Body of pancreas (tissue), 4 donors: Measurements from ENCODE around the gene USP49. TPM values are rescaled to one million over a fixed set of nuclear protein-coding genes. Genes with fewer than 3 reads are reported as not detected.

Experiments used
- ATAC-seq: fragments of 150-250 bp; one replicate; pipeline ENCODE4 v1.9.1; 2016
- DNase-seq, 4 donors: peaks; one replicate each; pipeline ENCODE4 v3.0.0-alpha.2; 2019
- H3K27ac ChIP-seq, 4 donors: fragments of 200-600 bp; sonication (generic); 1 replicate in 3 of 4; 2 replicates in 1 of 4; pipeline versions ENCODE4 v1.5.1 to v1.6.1; 2016 to 2019; ENCODE audit warnings: mild to moderate bottlenecking in 1 of 4, mixed read lengths in 1 of 4, moderate library complexity in 1 of 4
- H3K27me3 ChIP-seq, 2 donors: fragments of 200-600 bp; sonication (generic); one replicate each; pipeline ENCODE4 v1.6.0; 2016; ENCODE audit warnings: mild to moderate bottlenecking in 1 of 2
- H3K36me3 ChIP-seq, 2 donors: fragments of 200-600 bp; sonication (generic); replicated peaks in 1 of 2; 2 replicates each; pipeline ENCODE4 v1.5.1; 2016; ENCODE audit warnings: low read depth in 2 of 2; ENCODE audit not compliant: insufficient read depth in 1 of 2
- H3K4me1 ChIP-seq: fragments of 200-600 bp; sonication (generic); one replicate; pipeline ENCODE4 v1.6.0; 2016
- H3K4me3 ChIP-seq, 2 donors: fragments of 200-600 bp; sonication (generic); 1 replicate in 1 of 2; 2 replicates in 1 of 2; pipeline ENCODE4 v1.5.1; 2016 to 2019
- H3K9me3 ChIP-seq, 3 donors: fragments of 200-600 bp; sonication (generic); 1 replicate in 2 of 3; 2 replicates in 1 of 3; pipeline ENCODE4 v1.5.1; 2016
- CTCF ChIP-seq, 7 experiments: fragments of 450-650 bp in 4 of 7; fragments of 200-600 bp in 3 of 7; sonication (generic) in 3 of 7; IDR thresholded peaks; one replicate each; pipeline ENCODE4 v1.5.1; 2016 to 2019; ENCODE audit warnings: antibody characterized with exemption in 7 of 7
- POLR2A ChIP-seq, 3 donors: fragments of 450-650 bp; IDR thresholded peaks; one replicate each; pipeline ENCODE4 v1.6.1; 2016; ENCODE audit warnings: antibody characterized with exemption in 3 of 3, mild to moderate bottlenecking in 2 of 3
- WGBS, 2 donors: methylation state at CpG; one replicate each; pipeline ENCODE4 v1.1.5; 2017; 5-methylcytosine and 5-hydroxymethylcytosine counted together
- intact Hi-C: fragments of 100-400 bp; cut with DNase I; formaldehyde crosslinking; loops from one replicate; pipeline ENCODE4 v1.15.1; 2023
- total RNA-seq, 2 donors: library from RNA; depleted of rRNA; stranded (reverse); fragments of >200 nt; gene quantifications; one replicate each; pipeline ENCODE4 v1.1.0, GENCODE V29; 2016

USP49 gene
- total RNA-seq, 2 donors from 2014 or later: 3.3 to 5.2 TPM

- Histone ChIP-seq H3K27ac (no peak overlapping the region), H3K4me3 (no peak overlapping the region), H3K36me3 (peaks cover 0 to 12% of the 10 kb centered on the region in 2 donors), H3K4me1 (peaks cover 10% of the 10 kb centered on the region), H3K9me3 (no peaks in the 10 kb centered on the region), H3K27me3 (no peaks in the 10 kb centered on the region)
- ATAC-seq: no peak
- 81 to 89% methylated on average over 3 of the region's 3 CpGs for WGBS, 2 donors
- intact Hi-C loops: loop anchor here (5.0 kb wide), 1 partner anchor 257 kb away; no protein-coding TSS in a partner anchor
- no peak for DNase-seq
- TF ChIP-seq POLR2A (IDR thresholded peaks at IDR 0.05): no peak
- TF ChIP-seq CTCF (IDR thresholded peaks at IDR 0.05): no peak
These were observed 120.3 kb downstream of the USP49 start for GRCh38 chr6:41774841-41775240.

- Histone ChIP-seq H3K27me3 (no peaks in the 10 kb centered on the region), H3K4me1 (peaks cover 7% of the 10 kb centered on the region), H3K9me3 (no peaks in the 10 kb centered on the region), H3K4me3 (no peak overlapping the region), H3K36me3 (peaks cover 0 to 12% of the 10 kb centered on the region in 2 donors), H3K27ac (no peak overlapping the region)
- intact Hi-C loops: no loop called here
- WGBS, 2 donors: 86 to 87% methylated on average over 13 to 28 of the region's 29 CpGs
- TF ChIP-seq CTCF (IDR thresholded peaks at IDR 0.05) (no peak), POLR2A (IDR thresholded peaks at IDR 0.05) (no peak)
- ATAC-seq: no peak
- DNase-seq: no peak
These were observed 123.9 kb downstream of the USP49 start for GRCh38 chr6:41771058-41771983.

- no peaks in the 10 kb centered on the region for H3K9me3 ChIP-seq
- H3K4me1 ChIP-seq: peaks cover 7% of the 10 kb centered on the region
- no peak overlapping the region for H3K27ac ChIP-seq
- peaks cover 0 to 12% of the 10 kb centered on the region in 2 donors for H3K36me3 ChIP-seq
- intact Hi-C loops: no loop called here
- H3K4me3 ChIP-seq: no peak overlapping the region
- TF ChIP-seq CTCF (IDR thresholded peaks at IDR 0.05) (no peak), POLR2A (IDR thresholded peaks at IDR 0.05) (no peak)
- WGBS, 2 donors: 90 to 92% methylated on average over 29 of the region's 30 CpGs
- H3K27me3 ChIP-seq: no peaks in the 10 kb centered on the region
- no peak for ATAC-seq
- no peak for DNase-seq
These were observed 124.7 kb downstream of the USP49 start for GRCh38 chr6:41770381-41771057.

GRCh38 chr6:41769376-41769775 lies 125.8 kb downstream of the USP49 start:
- peaks cover 7% of the 10 kb centered on the region for H3K4me1 ChIP-seq
- H3K27ac ChIP-seq: no peak overlapping the region
- no peak for TF ChIP-seq POLR2A (IDR thresholded peaks at IDR 0.05)
- H3K27me3 ChIP-seq: no peaks in the 10 kb centered on the region
- DNase-seq (no peak), ATAC-seq (no peak)
- 87 to 93% methylated on average over 8 of the region's 8 CpGs for WGBS, 2 donors
- intact Hi-C loops: no loop called here
- no peak overlapping the region for H3K4me3 ChIP-seq
- H3K36me3 ChIP-seq: peaks cover 0 to 9% of the 10 kb centered on the region in 2 donors
- H3K9me3 ChIP-seq: no peaks in the 10 kb centered on the region
